HEK293 (cell line): ENCODE data around the gene C1RL.

Experiments used
- CTCF ChIA-PET: fragments of 350-600 bp; formaldehyde crosslinking; extraction: SDS; loops from one replicate; lab custom pipeline; 2021; ENCODE audit warnings: antibody characterized with exemption; lab: Yijun Ruan, JAX
- POLR2A ChIA-PET: fragments of 300-600 bp; formaldehyde crosslinking; extraction: SDS; loops from one replicate; lab custom pipeline; 2020; ENCODE audit warnings: antibody characterized with exemption, inconsistent platforms; lab: Yijun Ruan, JAX
- H3K27ac ChIP-seq: fragments of 200-500 bp; sonication (Bioruptor generic); 2 replicates; pipeline ENCODE4 v1.5.1; 2014; ENCODE audit warnings: low read depth, low read length, control low read depth, inconsistent platforms; ENCODE audit errors: extremely low read depth
- H3K36me3 ChIP-seq, 2 experiments: fragments of 200-500 bp in 1 of 2; sonication (Bioruptor generic) in 1 of 2; 1 replicate in 1 of 2; 2 replicates in 1 of 2; pipeline ENCODE4 v1.5.1; 2014 to 2017; ENCODE audit warnings: inconsistent platforms in 2 of 2, low read length in 2 of 2; ENCODE audit not compliant: control insufficient read depth in 2 of 2, insufficient read depth in 1 of 2
- H3K4me1 ChIP-seq: fragments of 200-500 bp; sonication (Bioruptor generic); 2 replicates; pipeline ENCODE4 v1.5.1; 2014; ENCODE audit warnings: mild to moderate bottlenecking, low read length, inconsistent platforms; ENCODE audit not compliant: control insufficient read depth, insufficient read depth
- H3K4me3 ChIP-seq: 2 replicates; pipeline ENCODE4 v1.5.1; 2011; ENCODE audit warnings: low read depth, mild to moderate bottlenecking, control low read depth, low read length, moderate library complexity
- H3K9me3 ChIP-seq: fragments of 200-500 bp; sonication (Bioruptor generic); 2 replicates; pipeline ENCODE4 v1.5.1; 2014; ENCODE audit warnings: low read depth, low read length, inconsistent platforms; ENCODE audit not compliant: control insufficient read depth, insufficient read depth
- ELK4 ChIP-seq: IDR thresholded peaks from 2 replicates; pipeline ENCODE4 v1.6.1; 2011; ENCODE audit warnings: mild to moderate bottlenecking, low read depth, low read length, borderline replicate concordance
- GLI2 ChIP-seq: fragments of 450-650 bp; formaldehyde crosslinking; IDR thresholded peaks from 2 replicates; pipeline ENCODE4; 2017; ENCODE audit warnings: missing biosample characterization, missing genetic modification characterization, low read depth, borderline replicate concordance
- GLIS1 ChIP-seq: fragments of 450-650 bp; formaldehyde crosslinking; IDR thresholded peaks from 2 replicates; pipeline ENCODE4 v1.5.1; 2016; ENCODE audit warnings: missing biosample characterization, missing genetic modification characterization
- KLF16 ChIP-seq: fragments of 450-650 bp; formaldehyde crosslinking; IDR thresholded peaks from 2 replicates; pipeline ENCODE4 v1.5.1; 2017; ENCODE audit warnings: missing biosample characterization, missing genetic modification characterization
- MEIS1 ChIP-seq: sonication (generic); formaldehyde crosslinking; IDR thresholded peaks from 2 replicates; pipeline ENCODE4 v1.8.1; 2022; ENCODE audit warnings: missing genetic modification reagents, mild to moderate bottlenecking, borderline replicate concordance
- SALL2 ChIP-seq: fragments of 450-650 bp; formaldehyde crosslinking; IDR thresholded peaks from 2 replicates; pipeline ENCODE4 v1.5.0; 2017; ENCODE audit warnings: missing biosample characterization, mild to moderate bottlenecking, missing genetic modification characterization, borderline replicate concordance
- SP2 ChIP-seq: fragments of 450-650 bp; formaldehyde crosslinking; IDR thresholded peaks from 2 replicates; pipeline ENCODE4 v1.5.1; 2016; ENCODE audit warnings: missing biosample characterization, missing genetic modification characterization
- SP3 ChIP-seq: fragments of 450-650 bp; formaldehyde crosslinking; IDR thresholded peaks from 2 replicates; pipeline ENCODE4 v1.5.1; 2016; ENCODE audit warnings: missing biosample characterization, missing genetic modification characterization
- YY2 ChIP-seq: fragments of 450-650 bp; formaldehyde crosslinking; IDR thresholded peaks from 2 replicates; pipeline ENCODE4 v1.5.1; 2016; ENCODE audit warnings: missing biosample characterization, missing genetic modification characterization
- ZNF146 ChIP-seq: fragments of 450-650 bp; formaldehyde crosslinking; IDR thresholded peaks from 2 replicates; pipeline ENCODE4 v1.5.1; 2016; ENCODE audit warnings: missing biosample characterization, missing genetic modification characterization
- ZNF184 ChIP-seq: fragments of 450-650 bp; IDR thresholded peaks from 2 replicates; pipeline ENCODE4 v1.5.1; 2018; ENCODE audit warnings: missing biosample characterization, mild to moderate bottlenecking, missing genetic modification characterization
- ZNF2 ChIP-seq: fragments of 450-650 bp; formaldehyde crosslinking; IDR thresholded peaks from 2 replicates; pipeline ENCODE4 v1.5.1; 2016; ENCODE audit warnings: missing biosample characterization, missing genetic modification characterization
- ZNF239 ChIP-seq: fragments of 450-650 bp; formaldehyde crosslinking; IDR thresholded peaks from 2 replicates; pipeline ENCODE4 v1.5.1; 2016; ENCODE audit warnings: missing biosample characterization, missing genetic modification characterization
- ZNF280D ChIP-seq: fragments of 450-650 bp; formaldehyde crosslinking; IDR thresholded peaks from 2 replicates; pipeline ENCODE4 v1.5.1; 2016; ENCODE audit warnings: missing biosample characterization, missing genetic modification characterization
- ZNF292 ChIP-seq: fragments of 450-650 bp; formaldehyde crosslinking; IDR thresholded peaks from 2 replicates; pipeline ENCODE4 v1.5.1; 2016; ENCODE audit warnings: low read depth, missing biosample characterization, missing genetic modification characterization, borderline replicate concordance
- ZNF48 ChIP-seq: fragments of 450-650 bp; formaldehyde crosslinking; IDR thresholded peaks from 2 replicates; pipeline ENCODE4 v1.5.1; 2016; ENCODE audit warnings: missing biosample characterization, missing genetic modification characterization
- ZNF510 ChIP-seq: fragments of 450-650 bp; formaldehyde crosslinking; IDR thresholded peaks from 2 replicates; pipeline ENCODE4 v1.5.1; 2018; ENCODE audit warnings: mild to moderate bottlenecking, missing genetic modification characterization, missing biosample characterization; ENCODE audit not compliant: insufficient replicate concordance
- ZNF514 ChIP-seq: fragments of 450-650 bp; formaldehyde crosslinking; IDR thresholded peaks from 2 replicates; pipeline ENCODE4 v1.5.1; 2016; ENCODE audit warnings: missing biosample characterization, missing genetic modification characterization
- ZNF549 ChIP-seq: fragments of 450-650 bp; IDR thresholded peaks from 2 replicates; pipeline ENCODE4 v1.5.1; 2018; ENCODE audit warnings: missing biosample characterization, missing genetic modification characterization, mild to moderate bottlenecking, inconsistent platforms, moderate library complexity
- ZNF670 ChIP-seq: fragments of 450-650 bp; formaldehyde crosslinking; IDR thresholded peaks from 2 replicates; pipeline ENCODE4 v1.5.1; 2016; ENCODE audit warnings: missing biosample characterization, missing genetic modification characterization, low read depth
- ZNF837 ChIP-seq: fragments of 450-650 bp; formaldehyde crosslinking; IDR thresholded peaks from 2 replicates; pipeline ENCODE4 v1.5.1; 2016; ENCODE audit warnings: missing biosample characterization, missing genetic modification characterization
- TF ChIP-seq, protein P1 (sequence below): fragments of 450-650 bp; formaldehyde crosslinking; IDR thresholded peaks from 2 replicates; pipeline ENCODE4 v1.5.1; 2016; ENCODE audit warnings: missing biosample characterization, missing genetic modification characterization
- TF ChIP-seq, protein P2 (sequence below): fragments of 450-650 bp; formaldehyde crosslinking; IDR thresholded peaks from 2 replicates; pipeline ENCODE4 v1.5.1; 2016; ENCODE audit warnings: missing biosample characterization, missing genetic modification characterization

C1RL gene

GRCh38 chr12:7112041-7112440 is 3.0 kb upstream of the C1RL start:
- H3K4me1 ChIP-seq: no peaks in the 10 kb centered on the region
- ChIA-PET CTCF (interaction anchor here (0.9 to 4.0 kb wide), 13 partner anchors 11 to 240 kb away, joined by 3 to 46 read pairs (median 9); partner anchors contain the start of genes C12orf57, C1R, RNU7-1 and SPSB2), POLR2A (interaction anchor here (2.2 kb wide), 1 partner anchor 168 kb away, joined by 9 read pairs; the partner anchor contains the start of genes C12orf57 and RNU7-1)
- TF ChIP-seq SP2 (tag by site-specific recombination) (no peak), ZNF2 (no peak), ZNF48 (tag by site-specific recombination) (no peak), YY2 (tag by site-specific recombination) (no peak), ELK4 (no peak), MEIS1 (no peak), KLF16 (no peak), ZNF239 (no peak), GLI2 (tag by site-specific recombination) (no peak), ZNF280D (tag by site-specific recombination) (no peak), ZNF292 (tag by site-specific recombination) (no peak), ZNF549 (tag by site-specific recombination) (no peak), ZNF837 (tag by site-specific recombination) (no peak)
- H3K36me3 ChIP-seq: peaks cover 0 to 3% of the 10 kb centered on the region in 2 experiments; a peak in 1 of 3 replicates
- no peaks in the 10 kb centered on the region for H3K9me3 ChIP-seq
- no peak overlapping the region for H3K4me3 ChIP-seq
- H3K27ac ChIP-seq: no peak overlapping the region

GRCh38 chr12:7110661-7111060 is 1.6 kb upstream of the C1RL start:
- H3K4me1 ChIP-seq: no peaks in the 10 kb centered on the region
- H3K27ac ChIP-seq: no peak overlapping the region
- no peak for TF ChIP-seq ZNF514
- TF ChIP-seq, protein P1, sequence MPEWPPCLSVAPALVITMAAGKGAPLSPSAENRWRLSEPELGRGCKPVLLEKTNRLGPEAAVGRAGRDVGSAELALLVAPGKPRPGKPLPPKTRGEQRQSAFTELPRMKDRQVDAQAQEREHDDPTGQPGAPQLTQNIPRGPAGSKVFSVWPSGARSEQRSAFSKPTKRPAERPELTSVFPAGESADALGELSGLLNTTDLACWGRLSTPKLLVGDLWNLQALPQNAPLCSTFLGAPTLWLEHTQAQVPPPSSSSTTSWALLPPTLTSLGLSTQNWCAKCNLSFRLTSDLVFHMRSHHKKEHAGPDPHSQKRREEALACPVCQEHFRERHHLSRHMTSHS (tag by site-specific recombination): no peak
- H3K4me3 ChIP-seq: no peak overlapping the region
- no peaks in the 10 kb centered on the region for H3K9me3 ChIP-seq
- ChIA-PET POLR2A (interaction anchor here (1.2 to 2.2 kb wide), 2 partner anchors 166 to 243 kb away, joined by 3 to 9 read pairs; partner anchors contain the start of genes C12orf57, RNU7-1 and TPI1), CTCF (interaction anchor here (0.6 to 4.3 kb wide), 15 partner anchors 10 to 496 kb away, joined by 3 to 46 read pairs (median 6); partner anchors contain the start of genes C12orf57, C1R, RNU7-1 and SPSB2)
- peaks cover 0 to 5% of the 10 kb centered on the region in 2 experiments; a peak in 1 of 3 replicates for H3K36me3 ChIP-seq

DNA sequence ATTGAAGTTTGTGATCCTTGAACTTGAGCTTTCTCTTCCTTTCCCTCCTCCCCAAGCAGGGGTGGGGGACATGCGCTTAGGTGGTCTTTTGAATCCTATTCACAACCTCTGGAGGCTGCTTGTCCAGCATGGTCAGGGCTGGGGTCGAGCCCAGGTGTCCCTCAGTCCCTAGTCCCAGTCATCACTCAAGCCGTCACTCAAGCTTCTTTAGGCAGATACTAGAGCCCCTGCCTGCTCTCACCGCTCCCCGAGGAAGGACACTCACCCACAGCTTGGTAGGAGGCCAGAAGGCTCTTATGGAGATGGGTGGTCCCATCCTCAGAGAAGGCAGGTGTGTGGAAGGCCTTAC is 532 bp upstream of the C1RL start:
- POLR2A ChIA-PET: interaction anchor here (0.8 to 3.2 kb wide), 2 partner anchors 164 to 166 kb away, joined by 4 to 20 read pairs; partner anchors contain the start of genes C12orf57 and RNU7-1
- CTCF ChIA-PET: interaction anchor here (0.5 to 4.3 kb wide), 17 partner anchors 16 to 621 kb away, joined by 3 to 24 read pairs (median 4); partner anchors contain the start of genes C12orf57, C1R, LPCAT3 and RNU7-1
- Histone ChIP-seq H3K36me3 (peaks cover 0 to 5% of the 10 kb centered on the region in 2 experiments; a peak in 1 of 3 replicates), H3K4me1 (no peaks in the 10 kb centered on the region), H3K9me3 (no peaks in the 10 kb centered on the region), H3K27ac (no peak overlapping the region), H3K4me3 (no peak overlapping the region)
- TF ChIP-seq, protein P2, sequence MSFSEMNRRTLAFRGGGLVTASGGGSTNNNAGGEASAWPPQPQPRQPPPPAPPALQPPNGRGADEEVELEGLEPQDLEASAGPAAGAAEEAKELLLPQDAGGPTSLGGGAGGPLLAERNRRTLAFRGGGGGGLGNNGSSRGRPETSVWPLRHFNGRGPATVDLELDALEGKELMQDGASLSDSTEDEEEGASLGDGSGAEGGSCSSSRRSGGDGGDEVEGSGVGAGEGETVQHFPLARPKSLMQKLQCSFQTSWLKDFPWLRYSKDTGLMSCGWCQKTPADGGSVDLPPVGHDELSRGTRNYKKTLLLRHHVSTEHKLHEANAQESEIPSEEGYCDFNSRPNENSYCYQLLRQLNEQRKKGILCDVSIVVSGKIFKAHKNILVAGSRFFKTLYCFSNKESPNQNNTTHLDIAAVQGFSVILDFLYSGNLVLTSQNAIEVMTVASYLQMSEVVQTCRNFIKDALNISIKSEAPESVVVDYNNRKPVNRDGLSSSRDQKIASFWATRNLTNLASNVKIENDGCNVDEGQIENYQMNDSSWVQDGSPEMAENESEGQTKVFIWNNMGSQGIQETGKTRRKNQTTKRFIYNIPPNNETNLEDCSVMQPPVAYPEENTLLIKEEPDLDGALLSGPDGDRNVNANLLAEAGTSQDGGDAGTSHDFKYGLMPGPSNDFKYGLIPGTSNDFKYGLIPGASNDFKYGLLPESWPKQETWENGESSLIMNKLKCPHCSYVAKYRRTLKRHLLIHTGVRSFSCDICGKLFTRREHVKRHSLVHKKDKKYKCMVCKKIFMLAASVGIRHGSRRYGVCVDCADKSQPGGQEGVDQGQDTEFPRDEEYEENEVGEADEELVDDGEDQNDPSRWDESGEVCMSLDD (tag by site-specific recombination): no peak
- TF ChIP-seq ZNF510 (tag by site-specific recombination) (no peak), ELK4 (no peak), SALL2 (tag by site-specific recombination) (no peak), SP3 (tag by site-specific recombination) (no peak), ZNF184 (tag by site-specific recombination) (no peak), ZNF146 (tag by site-specific recombination) (no peak), ZNF670 (tag by site-specific recombination) (no peak), GLIS1 (tag by site-specific recombination) (no peak)
